ENCODE measurements around the gene TTC32. TPM values are rescaled to one million over a fixed set of nuclear protein-coding genes. Genes with fewer than 3 reads are reported as not detected.

TTC32 gene
- total RNA-seq, 1 experiment from 2014 or later, result 9.9 TPM

GRCh38 chr2:19911808-19912509, 10.2 kb upstream of the TTC32 start:
- no peak overlapping the region for H3K4me3 Mint-ChIP-seq
- no peak for TF ChIP-seq JAZF1 (CRISPR knock-in tag; IDR thresholded peaks at IDR 0.05)
- no peak for TF ChIP-seq TCF7 (CRISPR knock-in tag; IDR thresholded peaks at IDR 0.05; ENCODE audit: low read depth)
- TF ChIP-seq ATF2 (CRISPR knock-in tag; IDR thresholded peaks at IDR 0.05; ENCODE audit: borderline replicate concordance, low read depth), result no peak
- TF ChIP-seq NFATC4 (CRISPR knock-in tag; IDR thresholded peaks at IDR 0.05), result no peak
- no peak for TF ChIP-seq GRHL2 (CRISPR knock-in tag; IDR thresholded peaks at IDR 0.05; ENCODE audit: insufficient replicate concordance, severe bottlenecking)
- TF ChIP-seq AR (CRISPR knock-in tag; IDR thresholded peaks at IDR 0.05), result no peak
- TF ChIP-seq ATF3 (CRISPR knock-in tag; conservative IDR thresholded peaks at IDR 0.05), result no peak
- no peak for TF ChIP-seq NR1H2 (CRISPR knock-in tag; IDR thresholded peaks at IDR 0.05)
- no peak for TF ChIP-seq ZNF232 (CRISPR knock-in tag; IDR thresholded peaks at IDR 0.05)
- TF ChIP-seq ATF1 (CRISPR knock-in tag; IDR thresholded peaks at IDR 0.05), result no peak
- TF ChIP-seq OVOL2 (CRISPR knock-in tag; IDR thresholded peaks at IDR 0.05; ENCODE audit: borderline replicate concordance), result no peak
- TF ChIP-seq ZNF425 (CRISPR knock-in tag; conservative IDR thresholded peaks at IDR 0.05), result no peak
- no peak for TF ChIP-seq STAT6 (CRISPR knock-in tag; conservative IDR thresholded peaks at IDR 0.05; ENCODE audit: low read depth)
- TF ChIP-seq FOXP4 (CRISPR knock-in tag; IDR thresholded peaks at IDR 0.05), result no peak
- no peak for DNase-seq (ENCODE audit: low spot score)
- H3K4me1 Mint-ChIP-seq, result no peaks in the 10 kb centered on the region
- H3K36me3 Mint-ChIP-seq, result no peaks in the 10 kb centered on the region
- no peaks in the 10 kb centered on the region for H3K27me3 Mint-ChIP-seq (ENCODE audit: low read depth)
- ChIA-PET CTCF (no interaction called here), POLR2A (interaction anchor here (1.3 kb wide), 1 partner anchor 11 kb away, joined by 3 read pairs; no protein-coding TSS in a partner anchor)
- H3K9me3 Mint-ChIP-seq, result no peaks in the 10 kb centered on the region
- H3K27ac Mint-ChIP-seq, result no peak overlapping the region
- no peak for ATAC-seq
